GM12892 (cell line): ENCODE data around the gene GLB1L3.

Source experiments
- POLR2A ChIP-seq: IDR thresholded peaks from 2 replicates; pipeline ENCODE4 v1.6.1; 2011; ENCODE audit warnings: low read depth, low read length, control low read depth
- TAF1 ChIP-seq: IDR thresholded peaks from 2 replicates; pipeline ENCODE4 v1.6.1; 2011; ENCODE audit warnings: low read depth, mild to moderate bottlenecking, control low read depth, low read length, borderline replicate concordance

- TF ChIP-seq POLR2A = no peak
- no peak for TF ChIP-seq TAF1
These were observed 15.2 kb upstream of the GLB1L3 start for GRCh38 chr11:134260983-134261382.
